EH (cell line): Measurements from ENCODE around the gene CCDC127.
A peak's percentile ranks its signal among the peaks of the same experiment; 100 is the strongest.

Source experiments
- DNase-seq: peaks from one replicate; pipeline ENCODE4 v3.0.0-alpha.2; 2015; ENCODE audit warnings: low read depth

Gene CCDC127

GRCh38 chr5:189486-189885 lies 28.5 kb downstream of the CCDC127 start:
- DNase-seq, result no peak

DNA sequence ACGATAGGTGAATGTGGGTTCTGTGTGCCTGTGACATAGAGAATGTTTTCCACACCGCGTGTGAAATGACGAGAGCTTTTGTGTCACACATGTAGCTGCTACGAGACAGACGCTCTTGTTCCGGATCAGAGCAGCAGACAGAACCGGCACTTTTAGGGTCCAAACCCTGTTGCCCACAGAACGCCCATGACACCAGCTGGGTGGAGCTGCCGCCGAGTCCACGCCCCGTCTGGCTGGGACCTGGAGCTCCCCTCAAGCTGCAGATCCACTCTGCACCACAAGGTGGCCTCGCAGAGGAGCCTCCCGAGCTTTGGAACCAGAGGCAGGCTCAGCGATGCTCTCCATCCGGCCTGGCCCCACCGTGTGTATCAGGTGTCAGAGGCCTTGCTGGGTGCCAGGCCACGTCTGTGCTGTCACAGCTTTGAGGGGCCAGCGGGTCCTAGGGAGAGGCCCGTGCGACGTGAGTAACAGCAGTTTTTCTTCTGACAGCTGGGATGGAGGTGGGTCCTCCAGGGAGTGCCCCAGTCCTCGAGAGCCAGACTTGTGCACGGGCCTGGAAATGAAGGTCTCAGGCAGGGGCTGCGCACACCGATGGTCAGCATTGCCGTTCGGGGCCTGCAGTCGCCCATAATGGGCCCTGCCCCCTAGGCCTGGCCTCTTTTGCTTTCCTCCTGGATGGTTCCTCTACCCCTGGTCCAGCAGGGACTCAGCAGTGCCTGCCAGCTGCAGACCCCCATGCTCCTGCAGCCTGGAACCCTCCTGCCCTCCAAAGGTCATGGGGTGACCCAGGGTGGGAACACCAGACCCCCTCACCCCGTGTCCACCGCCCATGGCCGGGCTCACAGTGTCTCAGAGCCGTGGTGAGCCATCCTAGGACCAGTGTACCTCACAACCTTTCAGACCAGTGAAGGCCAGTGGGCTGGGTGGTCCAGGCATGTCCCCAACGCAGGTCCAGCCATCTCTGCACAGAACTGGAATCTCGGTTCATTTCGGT lies 29.2 kb downstream of the CCDC127 start:
- peak; percentile 86 for DNase-seq

GRCh38 chr5:187617-188451 lies 30.1 kb downstream of the CCDC127 start:
- DNase-seq, result no peak

DNA sequence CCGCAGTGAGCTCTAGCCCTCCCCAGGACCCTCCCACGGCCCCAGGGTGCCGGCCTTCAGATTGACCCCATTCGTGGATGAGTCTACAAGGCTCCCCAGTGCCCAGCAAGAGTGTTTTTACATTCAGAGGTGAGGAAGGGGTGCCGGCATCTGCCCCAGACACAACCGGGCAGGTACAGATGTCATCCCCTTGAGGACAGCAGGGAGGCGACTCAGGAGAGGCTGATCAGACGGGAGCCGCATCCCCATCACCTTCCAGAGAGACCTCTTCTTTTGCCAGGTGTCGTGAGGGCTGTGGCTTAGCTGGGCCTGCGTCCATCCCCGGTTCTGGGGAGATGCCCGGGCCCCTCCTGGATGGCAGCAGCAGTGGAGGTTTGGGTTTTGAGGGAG lies 30.9 kb downstream of the CCDC127 start:
- no peak for DNase-seq

- DNase-seq, result no peak
Measured at GRCh38 chr5:186091-187041, 31.6 kb downstream of the CCDC127 start.

GRCh38 chr5:185095-186070 lies 32.6 kb downstream of the CCDC127 start:
- no peak for DNase-seq

DNA sequence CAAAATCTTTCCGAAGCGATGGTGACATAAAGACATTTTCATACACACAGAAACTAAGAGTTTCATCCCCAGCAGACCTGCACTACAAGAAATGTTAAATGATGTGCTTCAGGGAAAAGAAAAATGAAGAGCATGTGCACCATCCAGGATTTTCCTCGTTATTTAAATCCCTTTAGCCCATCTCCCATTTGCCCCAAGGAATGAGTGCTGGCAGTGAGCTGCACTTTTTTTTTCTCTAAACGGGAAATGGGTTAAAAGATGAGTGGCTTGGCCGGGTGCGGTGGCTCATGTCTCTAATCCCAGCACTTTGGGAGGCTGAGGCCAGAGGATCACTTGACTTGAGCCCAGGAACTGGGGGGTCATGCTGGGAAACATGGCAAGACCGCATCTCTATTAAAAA lies 33.5 kb downstream of the CCDC127 start:
- DNase-seq, result peak; percentile 88

- no peak for DNase-seq
Measured at GRCh38 chr5:182126-182525, 35.8 kb downstream of the CCDC127 start.

DNA sequence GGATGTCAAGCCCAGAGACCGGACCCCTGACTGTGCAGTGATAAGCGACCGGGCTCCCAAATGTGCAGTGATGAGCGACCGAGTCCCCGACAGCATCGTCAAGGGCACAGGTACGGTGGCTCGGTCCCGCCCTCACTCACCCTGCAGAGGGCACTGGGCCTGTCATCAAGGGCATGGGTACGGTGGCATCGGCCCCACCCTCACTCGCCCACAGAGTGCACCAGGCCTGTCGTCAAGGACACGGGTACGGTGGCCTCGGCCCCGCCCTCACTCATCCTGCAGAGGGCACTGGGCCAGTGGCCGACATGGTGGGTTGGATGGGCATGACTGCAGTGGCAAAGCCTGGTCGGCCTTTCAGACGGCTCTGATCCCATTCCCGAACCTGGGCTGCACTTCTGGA lies 36.4 kb downstream of the CCDC127 start:
- no peak for DNase-seq

DNA sequence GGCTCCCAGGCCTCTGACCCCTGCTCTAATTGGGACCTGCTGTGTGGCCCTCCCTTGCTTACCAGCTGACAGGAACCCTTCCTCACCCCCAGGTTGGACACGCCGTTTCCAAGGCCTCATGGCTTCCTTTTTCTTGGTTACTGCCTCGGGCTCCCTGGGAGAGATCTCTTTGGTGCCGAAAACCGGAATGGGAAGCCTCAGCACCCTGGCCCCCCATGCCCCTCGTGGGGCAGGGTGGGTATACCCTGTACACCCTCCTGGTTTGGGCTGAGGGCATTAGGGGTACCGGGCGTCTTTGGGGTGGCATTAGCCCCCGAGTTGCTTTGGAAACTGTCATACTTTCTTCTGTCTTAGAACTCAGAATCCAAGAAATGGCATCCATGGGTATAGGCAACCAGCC lies 36.8 kb downstream of the CCDC127 start:
- no peak for DNase-seq

DNA sequence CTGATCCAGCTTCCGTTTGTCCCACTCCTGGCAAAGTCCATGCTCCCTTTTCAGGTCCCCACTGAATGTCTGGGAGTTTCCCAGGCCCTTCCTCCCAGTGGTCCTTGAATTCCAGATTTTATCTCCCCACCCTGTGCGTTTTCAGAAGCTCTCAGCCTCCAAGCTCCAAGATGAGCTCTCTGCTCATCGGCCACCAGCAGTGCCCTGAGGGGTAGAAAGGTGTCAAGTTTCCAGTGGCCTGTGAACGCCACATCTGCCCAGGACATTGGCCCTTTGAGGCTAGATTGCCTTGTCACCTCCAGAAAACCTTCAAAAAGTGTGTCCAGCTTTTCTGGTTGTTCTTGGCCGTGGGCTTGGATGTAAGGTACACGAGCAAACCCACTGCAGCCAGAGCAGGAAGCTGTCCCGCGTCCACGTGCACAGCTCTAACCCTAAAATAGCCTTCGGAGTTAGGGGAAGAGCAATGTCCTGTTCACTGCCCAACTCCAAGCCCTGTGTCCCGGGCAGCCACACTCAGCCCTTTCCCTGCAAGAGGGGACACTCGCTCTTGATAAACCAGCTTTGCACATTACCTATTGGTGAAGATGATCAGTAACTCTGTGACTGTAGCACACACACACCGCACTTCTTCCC lies 37.6 kb downstream of the CCDC127 start:
- DNase-seq, result peak; percentile 28

- DNase-seq, result no peak
Measured at GRCh38 chr5:179401-179800, 38.6 kb downstream of the CCDC127 start.

DNA sequence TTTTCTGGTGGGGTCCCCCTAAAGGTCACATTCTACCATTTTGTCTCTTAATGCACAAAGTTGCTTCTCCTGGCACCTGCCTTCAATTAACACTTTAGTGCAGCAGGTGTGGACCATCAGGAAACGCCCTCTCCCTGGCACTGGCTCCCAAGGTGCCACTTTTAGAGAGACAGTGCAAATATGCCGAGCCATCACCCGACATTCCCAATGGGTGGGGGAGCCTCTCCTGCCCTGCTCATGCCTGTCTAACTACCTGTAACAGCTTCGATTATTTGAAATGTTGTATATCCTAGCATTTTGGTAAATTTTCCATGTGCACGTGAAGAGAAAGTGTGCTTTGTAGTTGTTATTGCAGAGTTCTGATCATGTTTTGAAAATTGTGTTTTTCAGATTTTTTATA lies 39.8 kb downstream of the CCDC127 start:
- DNase-seq, result no peak

GRCh38 chr5:176296-176823 lies 41.6 kb downstream of the CCDC127 start:
- no peak for DNase-seq

DNA sequence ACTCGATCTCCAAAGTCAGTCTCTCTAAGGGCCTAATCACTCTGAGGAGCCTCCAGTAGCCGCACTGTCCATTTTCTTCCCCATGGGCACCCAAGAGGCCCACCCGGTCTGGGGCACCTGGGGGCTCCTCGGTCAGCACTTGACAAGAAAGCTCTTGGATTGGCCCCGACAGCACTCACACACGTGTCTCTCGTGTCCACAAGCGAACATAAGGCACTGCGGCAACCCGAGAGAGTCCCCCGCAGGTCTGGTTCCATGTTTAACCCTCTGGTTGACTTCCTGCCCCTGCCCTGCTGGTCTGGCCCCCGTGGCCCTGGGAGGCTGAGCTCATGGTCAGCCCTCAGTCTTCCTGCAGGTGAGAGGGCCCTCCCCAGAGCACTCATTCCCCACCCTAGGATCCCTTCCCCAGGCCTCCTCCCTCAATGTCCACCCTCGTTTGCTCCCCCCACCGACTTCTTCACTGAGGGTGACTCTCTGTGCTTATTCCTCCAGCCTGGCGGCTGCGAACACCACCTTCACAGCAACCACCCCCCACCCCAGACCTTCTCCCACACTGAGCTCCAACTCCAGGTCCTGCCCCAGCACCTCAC lies 43.0 kb downstream of the CCDC127 start:
- DNase-seq, result no peak

- no peak for DNase-seq
Measured at GRCh38 chr5:174291-174600, 43.7 kb downstream of the CCDC127 start.

DNA sequence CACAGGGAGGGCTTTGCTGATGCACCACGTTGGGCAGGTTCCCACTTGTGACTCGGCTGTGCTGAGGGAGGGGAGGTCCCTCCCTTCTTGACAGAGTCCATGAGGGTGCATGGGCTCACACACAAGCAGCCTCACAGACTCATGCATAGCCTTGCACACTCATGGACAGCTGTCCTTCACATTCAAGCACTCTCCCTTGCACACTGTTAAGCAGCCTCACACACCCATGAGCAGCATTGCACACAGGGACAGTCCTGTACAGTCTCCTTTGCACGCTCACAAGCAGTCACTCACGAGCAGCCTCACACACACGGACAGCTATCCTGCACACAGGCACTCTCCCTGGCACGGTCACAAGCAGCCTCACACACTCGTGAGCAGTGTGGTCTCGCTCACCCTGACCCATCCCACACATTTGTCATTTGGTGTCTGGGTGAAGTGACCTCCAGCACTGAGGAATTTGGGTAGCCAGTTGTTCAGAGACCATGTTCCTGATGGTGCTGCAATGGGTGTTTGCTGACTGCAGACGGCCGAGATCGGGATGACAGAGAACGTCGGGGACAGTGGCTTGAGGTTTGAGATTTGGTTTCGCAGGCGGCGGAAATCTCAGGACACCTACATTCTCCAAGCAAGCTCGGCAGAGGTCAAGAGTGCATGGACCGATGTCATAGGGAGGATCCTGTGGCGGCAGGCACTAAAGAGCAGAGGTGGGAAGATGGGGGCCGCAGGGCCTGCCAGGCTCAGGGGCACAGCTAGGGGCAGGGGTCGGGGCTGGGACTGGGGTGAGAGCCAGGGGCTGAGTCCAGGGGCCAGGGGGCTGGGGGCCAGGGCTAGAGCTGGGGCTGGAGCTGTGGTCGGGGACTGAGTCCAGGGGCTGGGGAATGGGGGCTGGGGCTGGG lies 44.3 kb downstream of the CCDC127 start:
- DNase-seq, result no peak

DNA sequence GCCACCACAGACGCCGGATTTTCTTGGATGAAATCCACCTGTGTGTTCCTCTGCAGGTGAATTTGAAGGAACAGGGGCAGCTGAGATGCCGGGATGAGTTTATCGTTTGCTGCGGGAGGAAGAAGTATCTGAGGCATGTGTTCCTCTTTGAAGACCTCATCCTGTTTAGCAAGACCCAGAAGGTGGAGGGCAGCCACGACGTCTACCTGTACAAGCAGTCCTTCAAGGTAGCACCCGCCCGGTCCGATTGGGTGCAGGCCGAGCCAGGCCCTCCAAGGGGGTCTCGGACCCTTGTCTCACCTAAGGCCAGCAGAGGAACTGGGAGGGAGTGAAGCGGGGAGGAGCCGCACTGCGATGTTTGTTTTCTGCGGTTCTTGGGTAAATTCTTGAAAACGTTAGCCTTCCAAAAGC lies 45.1 kb downstream of the CCDC127 start:
- DNase-seq, result no peak

DNA sequence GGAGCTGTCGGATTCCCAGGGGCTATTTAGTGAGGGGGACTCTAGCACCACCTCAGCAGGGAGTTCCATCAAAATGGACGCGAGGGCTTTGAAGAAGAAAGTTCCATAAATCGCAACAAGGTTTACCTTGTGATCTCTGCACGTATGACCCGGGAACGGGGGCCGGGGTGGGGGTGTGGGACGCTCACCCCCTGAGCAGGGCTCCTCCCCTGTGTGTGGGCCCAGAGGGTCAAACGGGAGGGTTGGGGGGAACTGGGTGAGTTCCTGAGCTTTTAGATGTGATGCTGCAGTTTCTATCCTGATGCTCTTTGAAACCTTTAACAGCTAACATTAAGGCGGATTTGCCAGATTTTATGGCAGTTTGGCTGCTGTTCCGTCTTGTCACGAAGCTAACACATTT lies 45.5 kb downstream of the CCDC127 start:
- DNase-seq, result no peak
